HUDEP-2 (cell line): ENCODE data around the gene NDUFAF8.

Experiments
- DNase-seq, 76 experiments: peaks; one replicate each; lab custom pipeline; 2025; ENCODE audit not compliant: unreplicated experiment in 76 of 76; lab: John Stamatoyannopoulos, UW

The NDUFAF8 gene

DNA sequence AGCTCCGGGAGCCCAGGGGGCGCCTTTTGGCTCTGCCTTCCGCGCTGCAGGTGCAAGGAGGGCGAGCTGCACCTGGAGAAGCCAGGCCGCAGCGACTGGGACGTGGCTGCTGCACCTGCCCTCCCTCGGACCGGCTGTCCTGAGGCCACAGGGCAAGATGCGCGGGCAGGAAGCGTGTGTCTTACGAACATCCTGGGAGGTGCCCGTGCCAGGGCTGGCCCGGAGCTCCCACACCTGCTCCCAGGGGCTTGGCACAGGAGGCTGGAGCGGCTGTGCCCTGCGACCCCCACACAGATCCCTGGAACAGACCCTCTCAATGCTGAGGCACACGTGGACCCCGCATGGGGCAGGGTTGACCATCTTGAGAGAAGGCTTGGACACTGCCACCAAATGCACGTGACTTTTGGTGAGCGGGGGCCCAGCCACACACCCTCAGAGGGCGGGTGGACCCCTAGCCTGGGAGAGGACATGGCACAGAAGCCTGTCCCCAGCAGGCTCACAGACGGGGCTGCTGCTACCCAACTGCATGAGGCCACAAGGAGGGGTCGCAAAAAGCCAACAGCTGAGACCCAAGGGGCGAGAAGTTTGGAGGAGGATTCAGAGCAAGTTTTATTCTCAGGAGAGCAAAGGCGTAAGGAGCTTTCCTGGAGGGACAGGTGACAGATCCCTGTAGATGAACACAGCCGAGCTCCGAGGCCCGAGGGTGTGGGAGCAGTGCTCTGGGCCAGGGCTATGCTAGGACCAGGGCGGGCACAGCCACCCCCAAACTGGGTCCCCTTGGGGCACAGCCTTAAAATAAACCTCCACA lies 11.4 kb downstream of the NDUFAF8 start:
- DNase-seq, result no peak

DNA sequence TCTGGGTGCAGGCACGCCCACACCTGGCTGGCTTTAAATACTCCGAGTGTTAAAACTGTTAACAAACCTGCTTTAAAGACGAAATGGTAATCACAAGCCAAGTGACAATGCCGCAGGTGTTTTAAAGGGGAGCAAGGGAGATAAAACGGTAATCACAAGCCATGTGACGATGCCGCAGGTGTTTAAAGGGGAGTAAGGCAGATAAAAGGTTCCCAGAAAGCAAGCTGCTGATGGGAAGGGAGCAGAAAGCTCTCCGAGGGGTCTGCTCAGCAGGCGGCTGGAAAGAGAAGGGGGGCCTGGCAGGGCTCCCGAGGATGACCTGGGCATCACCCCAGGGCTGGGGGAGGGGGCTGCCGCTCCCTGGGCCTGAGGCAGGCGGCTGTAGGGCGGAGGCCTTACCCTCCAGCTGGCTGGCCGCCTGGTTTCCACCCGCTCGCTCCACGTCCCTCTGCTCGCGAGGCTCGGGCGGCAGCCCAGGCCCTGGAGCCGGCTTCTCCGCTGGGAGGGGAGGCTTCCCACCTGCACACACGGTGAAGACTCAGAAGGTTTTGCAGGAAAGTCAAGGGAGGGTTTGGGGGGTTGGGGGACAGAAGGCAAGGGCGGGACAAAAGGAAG lies 12.1 kb downstream of the NDUFAF8 start:
- DNase-seq, result no peak

DNA sequence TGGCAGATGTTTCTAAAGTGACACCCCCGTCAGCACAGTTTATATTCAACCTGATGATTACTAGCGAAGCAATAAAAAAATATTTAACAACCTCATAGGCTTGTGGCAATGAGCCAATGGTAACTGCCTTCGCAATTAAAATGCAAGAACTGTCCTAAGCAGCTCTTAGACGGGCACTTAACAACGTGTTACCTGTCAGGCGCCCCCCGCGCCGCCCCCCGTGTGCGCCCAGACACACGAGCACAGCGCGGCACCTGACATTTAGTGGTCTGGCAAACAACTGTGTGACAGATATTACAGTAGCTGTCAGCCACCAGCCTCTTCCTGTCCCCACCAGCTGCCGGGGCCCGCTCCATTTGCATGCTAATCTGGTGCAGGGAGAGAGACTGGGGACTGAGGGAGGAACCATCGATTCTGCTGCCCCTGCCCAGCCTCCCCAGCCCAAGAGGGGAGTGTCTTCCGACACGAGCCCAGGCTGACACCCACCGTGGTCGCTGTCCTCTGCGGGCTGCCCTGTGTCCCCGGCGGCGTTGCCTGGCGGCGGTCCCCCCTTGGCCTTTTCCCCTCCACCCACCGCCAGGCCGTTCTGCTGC lies 12.7 kb downstream of the NDUFAF8 start:
- DNase-seq, result no peak

DNA sequence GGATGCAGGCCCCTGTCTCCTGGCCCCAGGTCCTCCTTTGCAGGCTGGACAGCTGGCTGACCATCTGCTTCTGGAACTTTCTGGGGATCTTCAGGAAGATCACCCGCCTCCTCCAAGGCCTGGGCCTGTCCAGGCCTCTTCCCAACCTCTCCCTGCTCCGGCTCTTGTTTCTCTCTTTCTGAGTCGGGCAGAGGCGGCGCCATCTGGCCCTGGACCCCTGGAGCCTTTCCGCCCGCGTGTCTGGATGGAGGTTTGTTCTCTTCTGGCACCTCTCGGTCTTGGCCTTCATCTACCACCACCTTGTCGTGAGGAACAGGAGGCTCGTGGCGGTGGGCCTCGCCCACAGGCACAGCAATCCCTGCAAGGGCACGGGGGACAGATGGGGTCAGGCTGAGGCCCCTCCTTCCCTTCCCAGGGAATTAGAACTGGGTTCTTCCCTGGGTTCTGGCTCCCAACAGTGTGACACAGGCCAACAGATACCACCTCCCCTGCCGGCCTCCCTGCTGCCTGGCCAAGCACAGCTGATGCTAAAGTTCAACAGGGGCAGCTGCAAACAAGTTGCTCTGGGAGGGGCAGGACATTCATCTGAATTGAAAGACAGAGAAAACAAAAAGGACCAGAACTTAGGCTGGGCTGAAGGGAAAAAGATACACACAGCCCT lies 13.3 kb downstream of the NDUFAF8 start:
- DNase-seq, result no peak

DNA sequence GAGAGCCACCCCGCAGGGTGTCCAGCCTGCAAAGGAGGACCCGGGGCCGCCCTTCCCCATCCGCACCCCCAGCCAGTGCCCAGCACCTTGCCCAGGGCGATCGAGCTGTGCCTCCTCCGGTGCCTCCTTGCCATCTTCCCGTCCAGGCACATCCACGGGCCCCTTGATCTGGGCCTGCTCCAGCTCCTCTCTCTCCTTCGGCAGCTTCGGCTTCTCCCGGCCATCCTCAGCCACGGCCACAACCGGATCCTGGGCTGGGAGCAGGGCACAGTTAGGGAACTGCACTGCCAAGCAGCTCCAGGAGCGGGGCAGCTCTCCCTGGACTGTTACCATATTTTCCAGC lies 13.8 kb downstream of the NDUFAF8 start:
- DNase-seq, result no peak

DNA sequence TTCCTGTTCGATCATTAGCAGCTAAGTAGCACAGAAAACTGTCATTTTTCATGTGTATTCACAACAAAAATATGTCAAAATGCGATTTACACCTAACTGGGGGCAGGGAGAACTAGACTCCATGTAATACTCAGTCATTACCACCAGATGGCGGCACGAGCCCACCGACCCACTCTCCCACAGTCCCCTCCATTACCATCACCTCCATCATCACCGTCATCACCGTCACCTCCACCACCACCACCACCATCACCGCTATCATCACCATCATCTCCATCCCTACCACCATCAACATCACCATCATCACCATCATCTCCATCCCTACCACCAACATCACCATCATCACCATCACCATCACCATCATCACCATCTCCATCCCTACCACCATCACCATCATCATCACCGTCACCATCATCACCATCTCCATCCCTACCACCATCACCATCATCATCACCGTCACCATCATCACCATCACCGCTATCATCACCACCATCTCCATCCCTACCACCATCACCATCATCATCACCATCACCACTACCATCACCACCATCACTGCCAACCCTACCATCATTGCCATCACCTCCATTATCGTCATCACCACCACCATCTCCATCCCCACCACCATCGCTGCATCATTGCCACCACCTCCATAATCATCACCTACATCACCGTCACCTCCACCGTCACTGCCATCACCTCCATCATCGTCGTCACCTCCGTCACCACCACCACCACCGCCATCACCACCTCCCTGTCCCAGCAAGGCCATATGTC lies 14.4 kb downstream of the NDUFAF8 start:
- peak in 25 of 76 experiments; percentile 5 to 35 (median 15) for DNase-seq

DNA sequence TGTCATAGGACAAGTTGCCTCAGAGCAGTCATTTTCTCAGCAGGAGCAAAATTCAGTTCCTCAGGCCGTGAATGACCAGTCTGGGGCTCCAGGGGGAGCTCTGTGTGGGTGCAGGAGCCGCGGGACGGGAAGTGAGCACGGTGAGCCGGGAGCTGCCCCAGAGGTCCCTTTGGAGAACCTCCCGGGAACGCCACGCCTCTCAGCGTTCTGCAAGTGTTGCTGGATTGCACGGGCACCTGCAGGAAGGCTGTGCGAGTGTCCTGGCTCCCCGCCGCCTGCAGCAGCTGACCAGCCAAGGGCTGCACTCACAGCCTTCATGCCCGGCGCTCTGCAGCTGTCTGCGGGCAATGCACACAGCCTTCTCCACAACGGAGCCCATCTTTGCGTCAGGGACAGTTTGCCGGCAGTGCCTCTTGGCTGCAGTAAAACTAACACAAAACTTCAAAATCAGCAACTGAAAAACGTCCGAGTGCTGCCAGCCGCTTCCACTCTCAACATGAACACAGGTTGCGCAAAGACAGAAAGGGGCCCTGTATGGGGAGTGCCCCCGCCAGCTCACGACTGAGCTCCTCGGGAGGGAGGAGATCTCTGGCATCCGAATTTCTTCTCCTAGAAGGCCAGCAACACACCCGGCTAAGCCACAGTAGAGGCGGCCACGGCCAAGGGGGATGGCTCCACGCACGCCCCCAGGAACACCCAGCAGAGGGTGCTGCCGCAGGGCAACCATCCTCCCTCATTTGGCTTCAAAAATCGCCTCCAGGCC lies 16.0 kb downstream of the NDUFAF8 start:
- no peak for DNase-seq

DNA sequence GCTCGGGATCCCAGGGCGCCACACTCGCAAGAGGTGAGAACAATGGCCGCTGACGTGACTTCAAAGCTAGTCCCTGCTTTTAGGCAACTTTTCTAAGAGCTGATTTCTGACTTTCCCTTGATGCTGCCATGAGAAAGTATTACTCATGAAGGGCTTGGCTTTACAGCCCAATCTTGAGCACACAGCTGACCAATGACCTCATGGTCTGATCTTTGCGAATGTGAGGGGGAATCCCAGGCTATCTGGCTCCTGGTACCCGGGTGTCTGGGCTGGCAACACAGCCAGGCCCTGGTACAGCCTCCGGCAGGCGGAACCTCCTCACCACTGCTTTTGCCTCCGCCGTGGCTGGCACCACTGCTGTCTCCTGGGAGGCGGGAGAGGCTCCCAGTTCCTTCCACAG lies 17.5 kb downstream of the NDUFAF8 start:
- no peak for DNase-seq

DNA sequence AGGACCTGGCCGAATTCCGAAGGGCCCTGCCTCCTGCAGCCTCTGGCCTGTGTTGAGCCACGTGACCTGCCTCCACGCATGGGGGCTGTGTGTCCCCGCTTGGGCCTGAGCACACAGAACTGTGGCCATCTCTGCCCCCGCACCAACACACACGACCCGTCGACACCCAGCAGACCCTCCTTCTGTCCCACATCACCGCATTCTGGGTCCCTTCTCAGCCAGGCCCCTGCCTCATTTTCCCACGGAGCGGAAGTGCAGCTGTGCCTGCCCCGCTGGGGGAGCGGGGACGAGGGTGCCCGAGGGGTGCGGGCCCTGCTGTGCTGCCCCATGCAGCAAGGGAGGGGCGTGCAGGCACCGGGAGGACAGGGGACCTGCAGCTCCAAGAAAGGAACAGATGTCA lies 18.4 kb downstream of the NDUFAF8 start:
- DNase-seq, result no peak

DNA sequence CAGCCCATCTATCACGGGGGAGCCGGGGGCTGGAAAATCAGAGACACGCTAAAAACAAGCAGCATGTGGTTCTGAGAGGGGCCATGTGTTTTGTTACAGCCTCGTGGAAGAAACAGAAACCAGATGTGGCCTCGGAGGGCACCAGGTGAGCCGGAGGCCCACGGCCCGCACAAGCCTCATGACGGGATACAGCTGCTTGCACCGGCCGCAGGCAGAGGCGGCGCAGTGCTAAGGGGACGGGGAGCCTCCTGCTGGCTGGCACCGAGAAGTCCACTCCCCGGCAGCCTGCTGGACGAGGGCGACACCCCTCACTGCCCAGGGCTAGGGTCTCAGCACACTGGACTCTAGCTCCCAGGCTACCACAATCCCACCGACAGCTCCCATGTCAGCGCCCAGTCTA lies 19.2 kb downstream of the NDUFAF8 start:
- DNase-seq, result no peak

DNA sequence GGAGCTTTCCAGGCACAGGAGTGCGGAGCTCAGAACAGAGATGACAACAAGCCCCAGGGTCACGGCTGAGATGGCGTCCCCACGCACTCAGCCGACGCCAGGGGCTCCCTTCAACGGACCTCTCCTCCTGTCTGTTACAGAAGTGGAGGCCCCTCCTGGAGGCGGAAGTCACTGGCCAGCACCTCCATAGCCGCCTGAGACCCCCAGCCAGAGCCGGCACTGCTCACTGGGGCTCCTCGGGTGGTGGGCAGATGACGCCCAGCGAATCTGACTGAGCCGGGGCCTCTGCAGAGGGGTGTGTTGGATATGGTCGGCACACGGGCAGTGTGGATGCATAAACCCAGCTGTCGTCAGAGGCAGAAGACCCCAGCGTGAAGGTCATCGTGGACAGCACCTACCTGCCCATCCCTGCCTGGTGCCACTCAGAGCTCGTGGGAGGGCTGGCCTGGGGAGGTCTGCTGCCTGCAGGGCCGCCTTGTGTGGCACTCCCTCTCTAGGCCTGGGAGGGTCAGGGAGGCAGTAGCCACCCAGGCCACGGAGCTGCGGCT lies 20.0 kb downstream of the NDUFAF8 start:
- DNase-seq, result no peak

DNA sequence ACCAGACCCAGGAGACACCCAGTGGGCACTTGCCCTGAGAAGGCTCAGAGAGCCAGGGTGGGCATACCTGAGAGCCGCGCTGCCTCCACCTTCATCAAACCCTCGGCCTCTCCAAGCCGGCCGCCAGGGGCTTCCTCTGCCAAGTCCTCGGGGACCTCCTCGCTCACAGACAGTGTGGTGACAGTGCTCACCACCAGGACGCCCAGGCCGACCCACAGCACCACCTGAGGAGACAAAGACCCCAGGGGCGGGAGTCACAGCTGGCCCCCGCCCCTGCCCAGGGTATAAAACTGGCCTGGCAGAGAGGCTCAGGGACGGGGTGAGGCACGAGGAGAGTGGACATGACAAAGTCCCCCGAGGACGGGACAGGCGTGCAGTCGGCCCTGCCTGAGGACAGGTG lies 21.1 kb downstream of the NDUFAF8 start:
- no peak for DNase-seq

DNA sequence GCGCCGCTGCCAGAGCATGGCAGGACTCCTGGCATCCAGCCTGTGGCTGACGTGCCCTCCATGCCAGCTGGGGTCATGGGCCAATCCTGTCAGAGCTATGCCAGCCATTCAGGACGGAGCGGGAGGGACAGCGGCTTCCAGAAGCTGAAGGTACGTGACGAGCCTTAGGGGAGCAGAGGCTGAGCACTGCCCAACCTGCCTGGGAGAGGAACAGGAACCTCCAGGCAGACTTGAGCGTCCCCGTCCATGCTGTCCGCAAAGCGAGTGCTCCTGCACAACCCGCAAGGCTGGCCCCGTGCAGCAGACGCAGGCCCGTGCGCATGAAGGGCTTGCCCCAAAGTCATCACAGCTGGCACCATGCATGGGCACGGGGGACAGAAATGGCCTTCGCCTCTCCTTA lies 21.5 kb downstream of the NDUFAF8 start:
- no peak for DNase-seq

DNA sequence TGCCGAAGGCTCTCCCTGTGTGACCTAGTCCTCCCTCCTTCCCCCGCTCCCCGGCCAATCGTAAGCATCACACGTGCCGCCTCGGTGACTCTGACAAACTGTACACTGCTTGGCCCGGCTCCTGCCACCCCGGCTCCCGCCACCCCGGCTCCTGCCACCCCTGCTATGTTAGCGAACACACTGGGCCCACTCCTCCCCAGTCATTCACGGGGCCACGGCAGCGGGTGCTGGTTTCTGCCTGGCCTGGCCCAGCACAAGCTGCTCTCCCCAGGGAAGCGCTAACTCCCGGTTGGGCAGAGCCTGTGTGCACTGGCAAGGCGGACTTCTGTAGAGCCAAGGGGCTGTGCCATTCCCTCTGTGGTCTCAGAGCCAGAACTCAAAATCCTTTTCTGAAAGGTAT lies 22.0 kb downstream of the NDUFAF8 start:
- DNase-seq, result no peak

DNA sequence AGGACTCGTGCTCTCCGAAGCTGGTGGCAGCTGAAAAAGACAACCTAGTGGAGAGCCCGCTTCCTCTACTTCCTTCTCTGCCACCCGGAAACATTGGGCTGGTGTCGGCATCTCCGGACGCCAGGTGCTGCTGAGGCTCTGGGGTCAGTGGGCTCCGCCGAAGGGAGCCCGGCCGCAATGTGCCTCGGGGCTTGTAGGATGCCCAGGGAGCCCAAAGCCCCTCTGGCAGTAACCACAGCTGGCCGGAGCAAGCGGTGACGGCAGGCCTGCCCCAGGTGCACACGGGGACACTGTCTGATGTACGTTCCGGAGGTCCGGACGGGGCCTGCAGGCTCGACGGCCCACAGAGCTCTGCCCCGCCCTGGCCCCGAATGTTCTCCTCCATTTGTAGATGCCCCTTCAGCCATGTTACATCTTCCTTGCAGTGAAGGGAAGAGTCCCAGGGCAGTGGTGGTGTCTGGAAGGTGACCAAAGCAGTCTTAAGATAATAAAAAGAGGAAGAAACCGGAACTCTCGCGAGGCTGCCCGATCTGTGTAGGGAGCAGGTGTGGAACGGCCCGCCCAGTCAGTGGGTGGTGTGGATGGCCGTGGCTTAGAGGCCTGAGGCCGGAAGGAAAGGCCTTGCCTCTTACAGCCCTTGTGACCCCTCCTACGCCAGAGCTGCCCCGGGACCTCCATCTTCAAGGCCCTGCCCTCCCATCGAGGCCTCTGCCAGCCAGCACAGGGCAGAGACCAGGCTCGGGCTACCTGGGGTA lies 22.6 kb downstream of the NDUFAF8 start:
- DNase-seq, result no peak

DNA sequence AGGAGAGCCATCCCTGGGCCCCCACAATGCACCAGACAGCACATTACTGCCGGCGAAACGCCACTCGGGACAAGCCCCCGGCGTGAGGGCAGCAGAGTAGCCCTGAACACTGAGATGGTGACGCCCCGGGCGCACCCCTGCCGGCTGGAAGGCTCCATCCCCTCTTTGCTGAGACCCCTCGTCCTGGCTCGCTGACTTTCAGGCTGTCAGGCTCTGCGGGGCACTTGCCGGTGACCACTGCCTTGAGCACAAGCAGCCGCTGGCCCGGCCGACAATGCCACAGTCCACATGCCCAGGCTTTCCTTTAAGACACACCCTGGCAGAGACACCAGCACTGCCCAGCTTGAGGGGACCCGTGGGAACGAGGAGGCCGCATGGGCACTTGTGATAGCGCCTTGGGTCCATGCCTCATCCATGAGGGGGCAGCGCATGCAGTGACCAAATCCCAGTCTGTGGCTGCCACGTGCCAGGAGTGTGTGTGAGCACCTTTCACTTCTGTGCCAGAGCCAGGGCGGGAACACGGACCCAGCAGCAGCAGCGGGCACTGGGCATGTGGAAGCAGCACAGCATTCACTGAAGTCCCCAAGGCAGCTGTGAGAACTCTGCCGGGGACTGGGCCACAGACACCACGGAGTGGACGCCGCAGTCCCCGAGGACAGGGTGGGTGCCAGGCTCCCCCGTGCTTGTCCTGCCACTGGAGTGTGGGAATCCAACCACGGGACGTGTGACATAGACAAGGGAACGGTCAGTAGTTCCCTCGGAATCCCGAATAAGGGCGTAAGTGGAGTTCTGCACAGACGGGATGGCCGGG lies 24.5 kb downstream of the NDUFAF8 start:
- DNase-seq, result no peak

DNA sequence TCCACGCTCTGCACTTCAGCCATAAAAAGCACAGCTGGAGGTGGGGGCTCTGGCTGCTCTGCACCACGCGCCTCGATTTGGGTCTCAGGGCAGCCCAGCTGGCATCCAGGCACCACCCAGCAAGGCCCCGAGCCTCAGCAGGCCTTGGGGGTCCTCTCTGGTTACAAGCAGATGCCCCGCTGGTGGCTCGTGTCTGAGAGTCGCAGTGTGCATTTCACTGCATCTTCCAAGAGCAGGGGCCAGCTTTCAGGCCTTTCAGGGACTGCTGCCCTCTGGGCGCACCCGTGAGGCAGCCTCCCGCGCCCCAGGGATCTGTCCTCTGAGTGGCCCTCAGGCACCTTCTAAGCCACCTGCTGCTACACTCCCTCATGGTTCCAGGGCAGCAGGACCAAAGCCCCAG lies 25.5 kb downstream of the NDUFAF8 start:
- DNase-seq, result no peak

DNA sequence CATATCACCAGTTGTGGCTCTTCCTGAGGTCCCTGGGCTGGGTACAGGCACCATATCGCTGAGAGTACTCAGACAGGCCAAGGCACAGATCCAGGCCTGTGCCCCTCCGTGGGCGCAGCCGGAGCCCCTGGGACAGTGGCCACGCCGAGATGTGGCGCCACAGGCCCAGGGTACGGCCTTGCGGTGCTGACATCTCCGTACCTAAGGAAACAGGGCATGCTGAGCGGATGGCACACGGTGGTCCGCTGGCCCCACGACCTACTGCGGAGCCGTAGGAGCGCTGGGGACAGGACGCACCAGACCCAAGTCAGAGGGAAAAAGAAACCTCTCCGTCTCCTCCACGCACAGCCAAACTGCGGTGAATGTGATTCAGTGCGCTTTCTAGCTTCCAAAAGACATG lies 26.5 kb downstream of the NDUFAF8 start:
- no peak for DNase-seq
